NCI-H1436 (cell line): ENCODE results near the gene RFLNA.
"Not testable (repeated sequence)": the region's sequence is repeated elsewhere in the genome, so short reads cannot be mapped to it uniquely, and the experiment has no call there.

Source experiments
- DNase-seq: peaks from one replicate; lab custom pipeline; 2025; lab: John Stamatoyannopoulos, UW

RFLNA gene

GRCh38 chr12:124283326-124283725, 11.6 kb upstream of the RFLNA start:
- no peak for DNase-seq

GRCh38 chr12:124284368-124284767, 10.5 kb upstream of the RFLNA start:
- no peak for DNase-seq

DNA sequence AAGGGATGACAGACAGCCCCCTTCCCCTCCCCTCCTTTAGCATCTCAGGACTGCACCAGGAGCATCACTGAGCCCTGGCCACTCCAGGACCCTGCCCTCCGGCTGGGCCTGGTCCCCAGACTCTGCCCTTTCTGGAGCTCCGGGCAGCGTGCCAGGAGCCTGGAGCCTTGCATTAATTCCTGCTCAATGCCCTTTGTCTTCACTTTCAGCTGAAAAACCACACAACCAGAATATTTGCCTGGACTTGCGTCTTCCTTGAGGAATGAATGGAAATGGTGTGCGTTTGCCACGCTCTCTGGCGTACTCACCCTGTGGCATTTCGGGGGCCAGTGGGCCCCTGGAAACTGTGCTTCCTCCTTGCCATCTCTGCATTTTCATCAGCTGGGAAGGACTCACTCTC, 8.5 kb upstream of the RFLNA start:
- no peak for DNase-seq

- DNase-seq = no peak
Observed at GRCh38 chr12:124286971-124287370, 7.9 kb upstream of the RFLNA start.

DNA sequence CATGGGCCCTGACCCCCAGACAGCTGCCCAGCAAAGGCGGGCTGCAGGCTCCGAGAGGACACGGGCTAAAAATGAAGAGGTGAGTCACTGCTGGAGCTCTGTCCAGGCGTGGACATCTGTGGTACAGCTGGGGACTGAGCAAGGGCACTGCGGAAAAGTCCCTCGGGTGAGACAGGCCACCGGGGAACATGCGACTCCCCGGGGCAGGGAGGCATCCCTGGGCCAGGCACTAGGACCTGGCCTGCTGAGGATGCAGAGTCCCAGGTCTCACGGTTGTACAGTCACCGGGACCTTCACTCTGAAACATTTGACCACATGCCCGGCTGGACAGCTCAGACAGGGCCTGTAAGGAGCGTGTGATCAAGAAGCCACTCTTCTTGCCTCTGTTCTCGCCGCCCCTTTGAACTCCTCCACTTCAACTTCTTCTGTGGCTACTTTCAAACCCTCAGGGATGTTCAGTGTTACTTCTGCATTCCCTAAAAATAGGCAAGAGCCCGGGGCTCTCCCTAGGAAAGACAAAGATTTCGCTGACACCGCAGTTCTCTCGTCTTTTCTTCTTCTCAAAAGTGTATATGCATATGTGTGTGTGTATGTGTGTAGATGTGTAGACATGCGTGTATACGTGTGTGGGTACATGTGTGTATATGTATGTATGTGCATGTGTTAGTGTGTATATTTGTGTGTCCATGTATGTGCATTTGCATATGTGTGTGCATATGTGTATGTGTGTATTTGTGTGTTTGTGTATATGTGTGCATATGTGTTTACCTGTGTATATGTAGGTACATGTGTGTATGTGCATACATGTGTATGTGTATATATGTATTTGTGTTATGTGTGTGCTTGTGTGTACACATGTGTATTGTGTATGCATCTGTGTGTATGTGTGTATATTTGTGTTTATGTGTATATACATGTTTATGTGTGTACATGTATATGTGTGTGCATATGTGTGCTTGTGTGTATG, 5.0 kb upstream of the RFLNA start:
- no peak for DNase-seq

- DNase-seq = no peak
Observed at GRCh38 chr12:124292385-124292784, 2.5 kb upstream of the RFLNA start.

DNA sequence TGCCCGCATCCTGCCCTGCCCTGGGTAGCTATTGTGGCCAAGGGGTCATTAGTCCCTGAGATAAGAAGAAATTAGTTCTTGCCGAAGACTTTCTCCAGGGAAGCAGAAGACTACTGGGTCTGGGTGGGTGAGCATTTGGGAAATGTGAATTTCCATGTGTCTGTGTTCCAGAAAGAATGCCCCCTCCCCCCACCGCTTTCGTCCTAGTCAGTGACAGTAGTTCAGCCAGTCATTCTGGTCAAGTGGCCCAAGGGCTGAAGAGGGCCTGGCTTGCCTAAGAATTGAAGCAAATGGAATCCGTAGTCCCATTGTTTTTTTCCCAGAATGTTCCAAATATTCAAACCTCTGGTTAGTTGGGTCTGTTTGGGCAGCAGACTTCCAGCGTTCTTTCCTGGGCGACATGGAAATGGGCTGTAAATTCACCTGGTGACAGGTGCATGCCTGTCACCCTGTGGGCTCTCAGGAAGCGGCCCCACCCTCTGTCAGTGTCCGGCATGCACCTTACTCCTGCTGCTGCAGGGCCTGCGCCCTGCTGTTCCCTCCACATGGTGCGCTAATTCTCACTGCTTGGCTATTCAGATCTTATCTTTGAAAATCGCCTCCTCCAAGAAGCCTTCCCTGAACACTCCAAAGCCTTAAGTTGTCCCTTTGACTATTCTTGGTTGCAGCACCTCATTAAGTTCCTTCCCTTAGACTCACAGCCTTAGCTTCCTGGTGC, 1.4 kb upstream of the RFLNA start:
- DNase-seq = no peak

GRCh38 chr12:124295431-124296058, 652 bp downstream of the RFLNA start:
- DNase-seq = no peak

GRCh38 chr12:124296295-124296915, 1.5 kb downstream of the RFLNA start:
- no peak for DNase-seq

- DNase-seq = no peak
Observed at GRCh38 chr12:124296916-124297351, 2.0 kb downstream of the RFLNA start.

DNA sequence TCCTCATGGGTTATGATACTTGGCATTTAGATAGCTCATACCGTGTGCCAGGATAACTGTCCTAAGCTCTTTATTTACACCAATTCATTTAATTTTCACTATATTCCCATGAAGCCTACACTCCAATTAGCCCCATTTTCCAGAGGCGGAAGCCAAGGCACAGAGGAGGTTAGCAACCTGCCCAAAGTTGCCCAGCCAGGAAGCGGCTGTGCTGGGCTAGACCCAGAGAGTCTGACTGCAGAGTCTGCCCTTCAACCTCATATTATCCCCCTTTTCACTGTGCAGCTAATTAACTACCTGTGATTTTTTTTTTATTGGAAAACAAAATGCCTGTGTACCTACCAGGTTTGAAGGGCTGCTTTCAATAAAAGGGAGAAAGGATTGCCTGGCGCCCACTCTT, 2.5 kb downstream of the RFLNA start:
- no peak for DNase-seq

DNA sequence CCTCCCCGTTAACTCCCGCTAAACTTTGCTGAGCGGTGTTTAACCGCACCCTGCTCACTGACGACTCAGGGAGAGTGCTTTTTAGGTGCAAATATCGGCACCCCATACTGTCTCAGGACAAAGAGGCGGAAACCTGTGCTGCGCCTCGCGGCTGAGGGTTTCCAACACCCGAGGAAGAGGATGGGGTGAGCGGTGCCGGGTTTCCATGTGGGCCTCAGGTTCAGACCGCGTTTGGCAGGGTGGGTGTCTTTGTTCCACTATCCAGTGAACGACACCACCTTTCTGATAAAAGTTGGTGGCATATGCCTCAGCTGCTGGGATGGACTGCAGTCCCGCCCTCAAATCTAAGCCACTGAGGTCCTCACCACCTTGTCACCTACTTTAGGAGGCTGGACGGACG, 3.0 kb downstream of the RFLNA start:
- no peak for DNase-seq

GRCh38 chr12:124298685-124299410, 4.0 kb downstream of the RFLNA start:
- no peak for DNase-seq

GRCh38 chr12:124299628-124300388, 4.9 kb downstream of the RFLNA start:
- DNase-seq = no peak

DNA sequence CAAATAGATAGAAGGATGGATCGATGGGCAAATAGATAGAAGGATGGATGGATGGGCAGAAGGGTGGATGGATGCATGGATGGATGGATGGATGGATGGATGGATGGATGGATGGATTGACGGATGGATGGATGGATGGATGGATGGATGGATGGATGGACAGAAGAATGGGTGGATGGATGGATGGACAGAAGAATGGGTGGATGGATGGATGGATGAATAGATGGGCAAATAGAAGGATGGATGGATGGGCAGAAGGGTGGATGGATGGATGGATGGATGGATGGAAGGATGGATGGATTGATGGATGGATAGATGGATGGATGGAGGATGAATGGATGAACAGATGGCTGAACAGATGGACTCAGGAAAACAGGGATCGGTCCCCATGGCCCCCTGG, 5.8 kb downstream of the RFLNA start:
- DNase-seq = not testable (repeated sequence)

- no peak for DNase-seq
Observed at GRCh38 chr12:124301084-124301654, 6.3 kb downstream of the RFLNA start.

DNA sequence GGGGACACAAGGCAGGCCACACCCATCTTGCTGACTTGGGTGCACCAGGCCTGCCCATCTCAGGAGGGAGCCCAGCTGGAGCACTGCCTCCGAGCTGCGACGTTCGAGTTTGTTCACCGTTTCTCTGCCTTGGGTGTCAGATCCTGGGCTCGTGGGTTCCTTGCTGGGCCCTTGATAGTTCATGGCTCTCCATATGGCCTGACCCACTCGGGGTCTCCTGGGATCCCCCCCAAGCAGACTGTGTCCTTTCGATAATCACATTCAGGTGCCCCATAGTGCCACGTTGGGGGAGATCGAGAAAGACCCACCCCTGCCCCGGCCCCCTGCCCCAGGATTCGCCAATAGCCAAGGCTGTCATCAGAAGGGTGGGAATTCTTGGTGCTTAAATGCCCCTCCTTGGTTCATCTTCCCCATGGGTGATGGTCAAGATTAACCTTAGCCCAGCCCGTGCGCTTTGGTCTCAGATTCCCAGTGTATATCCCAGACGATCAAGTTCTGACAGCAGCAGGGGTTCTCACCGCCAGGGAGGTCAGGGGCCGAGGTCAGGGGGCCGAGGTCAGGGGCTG, 7.4 kb downstream of the RFLNA start:
- DNase-seq = no peak

DNA sequence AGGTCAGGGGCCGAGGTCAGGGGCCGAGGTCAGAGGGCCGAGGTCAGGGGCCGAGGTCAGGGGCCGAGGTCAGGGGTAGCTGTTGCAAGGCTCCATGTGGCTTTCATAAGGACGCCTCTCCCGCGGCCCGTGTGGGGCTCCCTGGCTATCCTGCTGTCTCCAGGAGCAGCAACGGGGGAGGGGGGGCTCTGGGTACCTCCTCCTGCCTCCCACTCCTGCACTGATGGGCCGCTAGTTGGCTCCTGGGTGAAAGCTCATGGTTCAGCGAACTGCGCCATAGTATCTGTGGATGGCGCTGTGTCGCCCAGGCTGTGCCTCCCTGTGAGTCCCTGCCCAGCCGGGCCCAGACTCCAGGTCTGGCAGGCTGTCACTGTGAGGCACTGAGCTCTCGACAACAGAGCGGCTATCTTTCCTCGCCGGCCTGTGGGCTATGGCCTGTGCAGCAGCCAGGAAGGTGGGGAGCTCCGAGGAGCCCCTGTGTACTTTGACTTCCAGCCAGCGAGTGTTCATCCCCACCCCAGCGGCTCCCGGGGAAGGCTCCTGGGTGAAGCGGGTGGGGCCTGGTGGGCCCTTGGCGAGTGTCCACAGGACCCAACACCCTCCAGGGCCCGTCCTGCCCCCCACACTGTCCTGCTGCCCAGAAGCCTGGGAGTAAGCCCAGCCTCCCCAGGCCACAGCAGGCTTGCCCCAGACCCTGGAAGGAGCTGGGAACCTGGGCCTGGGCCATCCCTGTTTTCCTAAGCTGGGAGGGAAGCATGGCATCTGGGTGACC, 8.1 kb downstream of the RFLNA start:
- DNase-seq = no peak

DNA sequence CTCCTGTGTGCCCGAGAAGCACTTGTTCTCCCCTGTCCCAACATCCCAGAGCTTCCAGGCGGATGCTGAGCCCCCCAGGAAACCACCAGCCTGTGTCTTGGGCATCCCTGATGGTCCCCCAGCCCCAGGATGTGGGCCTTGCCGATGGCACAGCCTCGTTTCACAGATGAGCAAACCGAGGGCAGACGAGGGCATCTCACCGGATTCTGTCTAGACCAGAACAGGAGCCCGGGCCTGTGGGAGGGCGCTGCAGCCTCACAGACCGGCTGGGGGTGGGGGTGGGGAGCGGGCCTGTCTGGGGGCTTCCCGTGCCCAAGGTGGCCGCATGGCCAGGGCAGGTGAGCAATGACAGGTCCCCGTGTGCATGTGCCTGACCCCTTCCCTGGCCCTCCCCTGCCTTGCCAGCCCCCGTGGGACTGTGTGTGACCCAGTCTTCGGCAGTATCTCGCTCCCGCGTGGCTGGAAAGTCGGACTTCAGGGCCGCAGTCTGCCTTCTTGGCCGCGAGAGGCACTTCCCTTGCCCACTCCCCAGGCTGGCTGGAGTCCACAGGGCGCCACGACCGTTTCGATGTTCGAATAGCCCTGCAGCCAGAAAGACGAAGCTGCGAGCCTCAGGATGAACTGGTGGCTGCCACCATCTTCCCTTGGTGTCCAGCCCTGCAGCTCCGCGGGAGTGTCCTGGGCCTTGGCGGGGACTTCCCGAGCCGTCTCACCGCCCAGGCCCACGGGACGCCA, 8.9 kb downstream of the RFLNA start:
- no peak for DNase-seq
